B cell (primary cell): ENCODE results near the gene RAX2. TPM values are rescaled to one million over a fixed set of nuclear protein-coding genes. Genes with fewer than 3 reads are reported as not detected.

Experiments
- ATAC-seq: fragments of 200-7000 bp; cut with Tn5 transposase; one replicate; pipeline ENCODE4 v1.10.0; 2021; ENCODE audit warnings: low read depth, mild to moderate bottlenecking, moderate number of reproducible peaks, moderate library complexity
- CTCF ChIA-PET: fragments of 350-600 bp; sonication (Branson Sonifier 250); formaldehyde crosslinking; loops from one replicate; lab custom pipeline; 2021; ENCODE audit warnings: antibody characterized with exemption, inconsistent platforms; lab: Charles Lee
- POLR2A ChIA-PET: fragments of 350-600 bp; sonication (Branson Sonifier 250); formaldehyde crosslinking; loops from one replicate; lab custom pipeline; 2021; ENCODE audit warnings: antibody characterized with exemption; lab: Charles Lee
- DNase-seq: peaks from one replicate; pipeline ENCODE4 v3.0.0; 2013
- H2AFZ ChIP-seq: 2 replicates; pipeline ENCODE4 v1.6.1; 2012; ENCODE audit warnings: mild to moderate bottlenecking, low read depth, low read length; ENCODE audit not compliant: insufficient read depth, poor library complexity, severe bottlenecking
- H3K27ac ChIP-seq, 2 donors: 1 replicate in 1 of 2; 2 replicates in 1 of 2; pipeline ENCODE4 v1.5.1; 2012 to 2013; ENCODE audit warnings: low read length in 2 of 2, mild to moderate bottlenecking in 2 of 2, moderate library complexity in 1 of 2
- H3K27me3 ChIP-seq, 4 experiments: fragments of 200-600 bp in 1 of 4; sonication (generic) in 1 of 4; replicated peaks in 1 of 4; 1 replicate in 2 of 4; 2 replicates in 2 of 4; pipeline versions ENCODE4 v1.6.1 to v1.7.0; 2013 to 2016; ENCODE audit warnings: low read length in 3 of 4, mild to moderate bottlenecking in 2 of 4, mixed read lengths in 1 of 4, moderate library complexity in 1 of 4; ENCODE audit not compliant: insufficient read depth in 4 of 4, control insufficient read depth in 3 of 4; ENCODE audit errors: control extremely low read depth in 1 of 4
- H3K36me3 ChIP-seq, 2 experiments: replicated peaks in 1 of 2; 1 replicate in 1 of 2; 2 replicates in 1 of 2; pipeline versions ENCODE4 v1.6.1 to v1.7.1; 2013; ENCODE audit warnings: low read length in 1 of 2; ENCODE audit not compliant: insufficient read depth in 2 of 2, control insufficient read depth in 1 of 2; ENCODE audit errors: control extremely low read depth in 1 of 2, extremely low read depth in 1 of 2
- H3K4me1 ChIP-seq, 2 donors: fragments of 200-600 bp in 1 of 2; sonication (generic) in 1 of 2; 1 replicate in 1 of 2; 2 replicates in 1 of 2; pipeline versions ENCODE4 v1.5.1 to v1.6.1; 2013 to 2017; ENCODE audit warnings: low read length in 2 of 2; ENCODE audit not compliant: control insufficient read depth in 2 of 2, insufficient read depth in 2 of 2
- H3K4me2 ChIP-seq: replicated peaks from 2 replicates; pipeline ENCODE3; 2012; ENCODE audit warnings: mild to moderate bottlenecking, low read depth, low read length; ENCODE audit not compliant: poor library complexity, severe bottlenecking
- H3K4me3 ChIP-seq, 5 experiments: fragments of 200-600 bp in 1 of 5; sonication (generic) in 1 of 5; 1 replicate in 3 of 5; 2 replicates in 2 of 5; pipeline versions ENCODE4 v1.5.1 to v1.7.0; 2011 to 2016; ENCODE audit warnings: low read length in 4 of 5, mild to moderate bottlenecking in 4 of 5, low read depth in 2 of 5, control low read depth in 1 of 5, moderate library complexity in 1 of 5; ENCODE audit not compliant: insufficient read depth in 1 of 5; ENCODE audit errors: control extremely low read depth in 1 of 5, extremely low read depth in 1 of 5
- H3K79me2 ChIP-seq: fragments of 200-600 bp; sonication (generic); one replicate; pipeline ENCODE4 v1.6.0; 2016; ENCODE audit warnings: low read length; ENCODE audit not compliant: control insufficient read depth, insufficient read depth
- H3K9ac ChIP-seq: fragments of 200-600 bp; sonication (generic); 2 replicates; pipeline ENCODE4 v1.6.1; 2017; ENCODE audit warnings: mild to moderate bottlenecking, low read length, moderate library complexity
- H3K9me3 ChIP-seq, 3 donors: one replicate each; pipeline versions ENCODE4 v1.6.1 to v1.7.1; 2013; ENCODE audit warnings: low read length in 2 of 3; ENCODE audit not compliant: control insufficient read depth in 2 of 3, insufficient read depth in 1 of 3; ENCODE audit errors: control extremely low read depth in 1 of 3
- H4K20me1 ChIP-seq: 2 replicates; pipeline ENCODE4 v1.6.0; 2012; ENCODE audit warnings: mild to moderate bottlenecking, low read length; ENCODE audit not compliant: insufficient read depth, control insufficient read depth, poor library complexity, severe bottlenecking
- H3K27ac Mint-ChIP-seq: one replicate; pipeline ENCODE4 v1.8.0; 2021; ENCODE audit warnings: mixed read lengths
- H3K27me3 Mint-ChIP-seq: one replicate; pipeline ENCODE4 v1.8.0; 2021; ENCODE audit warnings: mixed read lengths
- H3K4me1 Mint-ChIP-seq: one replicate; pipeline ENCODE4 v1.8.0; 2021; ENCODE audit warnings: mixed read lengths
- H3K4me3 Mint-ChIP-seq: one replicate; pipeline ENCODE4 v1.8.0; 2021; ENCODE audit warnings: mixed read lengths
- H3K9me3 Mint-ChIP-seq: one replicate; pipeline ENCODE4 v1.8.0; 2022; ENCODE audit warnings: mixed read lengths; ENCODE audit not compliant: insufficient read depth
- EZH2 ChIP-seq: IDR thresholded peaks from 2 replicates; pipeline ENCODE4 v1.6.1; 2012; ENCODE audit warnings: borderline replicate concordance, low read depth, mild to moderate bottlenecking, moderate library complexity, low read length; ENCODE audit not compliant: insufficient read depth, poor library complexity, severe bottlenecking
- WGBS: methylation state at CpG from one replicate; pipeline ENCODE4 v1.1.5; 2013; ENCODE audit warnings: missing lambda C conversion rate; ENCODE audit not compliant: insufficient coverage; 5-methylcytosine and 5-hydroxymethylcytosine counted together
- intact Hi-C: fragments of 100-400 bp; cut with micrococcal nuclease; formaldehyde crosslinking; loops from one replicate; pipeline ENCODE4 v1.10.0; 2022
- polyA plus RNA-seq: library from polyadenylated mRNA; depleted of rRNA; stranded (reverse); fragments of >200 nt; gene quantifications from 2 replicates; pipeline ENCODE4 v1.2.3, GENCODE V29; 2012
- total RNA-seq, 2 donors: library from RNA; stranded (reverse); fragments of 120-200 nt in 1 of 2; gene quantifications; 1 replicate in 1 of 2; 2 replicates in 1 of 2; pipeline versions ENCODE4 v1.2.3 to v1.2.4, GENCODE V29; 2013 to 2022
- TF ChIP-seq, protein P1 (sequence below): fragments of 200-600 bp; IDR thresholded peaks from one replicate; pipeline ENCODE4 v1.8.0; 2022; ENCODE audit warnings: antibody characterized with exemption, mild to moderate bottlenecking

The RAX2 gene
- total and polyA plus RNA-seq, 2 donors (not counting 1 experiment from before 2014, with no cell fraction given): not detected

DNA sequence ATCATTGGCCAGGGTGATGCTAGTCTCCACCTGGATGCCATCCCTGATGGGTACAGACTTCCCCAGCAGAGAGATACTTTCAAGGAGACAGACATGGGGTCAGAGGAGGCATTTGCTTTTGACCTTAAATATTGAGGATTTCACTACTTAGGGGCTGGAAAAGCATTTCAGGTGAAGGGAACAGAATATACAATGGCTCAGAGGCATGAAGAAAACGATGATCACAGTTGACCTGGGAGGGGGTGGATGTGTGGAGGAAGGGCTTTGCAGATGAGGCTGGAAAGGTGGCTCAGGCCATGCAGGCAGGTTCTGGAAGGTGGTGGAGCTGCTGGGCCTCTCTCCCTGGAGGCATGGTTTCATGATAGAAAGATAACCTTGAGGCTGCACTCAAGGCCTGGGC is 10.3 kb upstream of the RAX2 start:
- Mint-ChIP-seq H3K4me3 (peak overlapping the region; percentile 14), H3K9me3 (peaks cover 12% of the 10 kb centered on the region), H3K27me3 (no peaks in the 10 kb centered on the region), H3K4me1 (peaks cover 18% of the 10 kb centered on the region), H3K27ac (no peak overlapping the region)
- Histone ChIP-seq H3K27ac (no peak overlapping the region), H3K4me3 (no peak overlapping the region), H3K79me2 (no peaks in the 10 kb centered on the region), H3K36me3 (no peaks in the 10 kb centered on the region), H3K4me1 (peaks cover 11 to 13% of the 10 kb centered on the region in 2 donors), H3K9ac (no peak overlapping the region), H4K20me1 (no peaks in the 10 kb centered on the region), H3K27me3 (peaks cover 0 to 2% (median 0%) of the 10 kb centered on the region in 4 experiments), H2AFZ (no peak overlapping the region), H3K9me3 (peaks cover 0 to 31% (median 21%) of the 10 kb centered on the region in 3 donors), H3K4me2 (no peak overlapping the region)
- CTCF ChIA-PET: no interaction called here
- POLR2A ChIA-PET: no interaction called here
- 100% methylated on average over 1 of the region's 1 CpG for WGBS
- DNase-seq (no peak), ATAC-seq (no peak)
- TF ChIP-seq EZH2: no peak
- TF ChIP-seq, protein P1, sequence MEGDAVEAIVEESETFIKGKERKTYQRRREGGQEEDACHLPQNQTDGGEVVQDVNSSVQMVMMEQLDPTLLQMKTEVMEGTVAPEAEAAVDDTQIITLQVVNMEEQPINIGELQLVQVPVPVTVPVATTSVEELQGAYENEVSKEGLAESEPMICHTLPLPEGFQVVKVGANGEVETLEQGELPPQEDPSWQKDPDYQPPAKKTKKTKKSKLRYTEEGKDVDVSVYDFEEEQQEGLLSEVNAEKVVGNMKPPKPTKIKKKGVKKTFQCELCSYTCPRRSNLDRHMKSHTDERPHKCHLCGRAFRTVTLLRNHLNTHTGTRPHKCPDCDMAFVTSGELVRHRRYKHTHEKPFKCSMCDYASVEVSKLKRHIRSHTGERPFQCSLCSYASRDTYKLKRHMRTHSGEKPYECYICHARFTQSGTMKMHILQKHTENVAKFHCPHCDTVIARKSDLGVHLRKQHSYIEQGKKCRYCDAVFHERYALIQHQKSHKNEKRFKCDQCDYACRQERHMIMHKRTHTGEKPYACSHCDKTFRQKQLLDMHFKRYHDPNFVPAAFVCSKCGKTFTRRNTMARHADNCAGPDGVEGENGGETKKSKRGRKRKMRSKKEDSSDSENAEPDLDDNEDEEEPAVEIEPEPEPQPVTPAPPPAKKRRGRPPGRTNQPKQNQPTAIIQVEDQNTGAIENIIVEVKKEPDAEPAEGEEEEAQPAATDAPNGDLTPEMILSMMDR: no peak
- intact Hi-C loops: no loop called here

DNA sequence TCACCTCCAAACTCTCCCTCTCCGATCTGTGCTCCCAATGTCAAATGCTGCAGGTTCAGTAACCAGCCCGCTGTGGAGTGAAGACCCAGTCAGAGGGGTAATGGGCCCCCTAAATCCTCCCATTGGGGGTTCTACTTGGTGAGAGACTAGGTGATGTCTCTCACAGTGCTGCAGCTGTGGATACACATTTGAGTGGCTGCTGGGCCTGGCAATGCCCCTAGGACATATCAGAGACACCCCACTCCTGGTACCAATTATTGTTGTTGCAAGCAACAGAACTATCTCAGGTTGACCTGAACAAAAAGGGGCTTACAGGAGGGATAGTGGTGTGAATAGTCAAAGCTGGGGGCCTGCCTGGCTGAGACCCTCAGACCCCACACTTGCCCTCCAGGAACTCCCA is 9.6 kb upstream of the RAX2 start:
- Histone ChIP-seq H3K4me3 (no peak overlapping the region), H3K4me2 (no peak overlapping the region), H3K27ac (no peak overlapping the region), H3K4me1 (peaks cover 11 to 13% of the 10 kb centered on the region in 2 donors), H3K9me3 (peaks cover 0 to 31% (median 21%) of the 10 kb centered on the region in 3 donors), H3K36me3 (no peaks in the 10 kb centered on the region), H3K79me2 (no peaks in the 10 kb centered on the region), H4K20me1 (no peaks in the 10 kb centered on the region), H2AFZ (no peak overlapping the region), H3K9ac (no peak overlapping the region), H3K27me3 (peaks cover 0 to 2% (median 0%) of the 10 kb centered on the region in 4 experiments)
- TF ChIP-seq, protein P1: no peak
- no peak for TF ChIP-seq EZH2
- ATAC-seq: no peak
- WGBS: 100% methylated on average over 2 of the region's 2 CpGs
- no peak for DNase-seq
- peaks cover 12% of the 10 kb centered on the region for H3K9me3 Mint-ChIP-seq
- ChIA-PET CTCF (no interaction called here), POLR2A (no interaction called here)
- H3K27ac Mint-ChIP-seq: no peak overlapping the region
- intact Hi-C loops: no loop called here
- no peaks in the 10 kb centered on the region for H3K27me3 Mint-ChIP-seq
- no peak overlapping the region for H3K4me3 Mint-ChIP-seq
- peaks cover 17% of the 10 kb centered on the region for H3K4me1 Mint-ChIP-seq
